PC-3 (cell line): ENCODE results near the gene TOP2A.

Experiments
- CTCF ChIP-seq: fragments of 300-600 bp; sonication (generic); conservative IDR thresholded peaks from 2 replicates; pipeline ENCODE4 v1.5.1; 2017; ENCODE audit warnings: antibody characterized with exemption, low read depth, mild to moderate bottlenecking, low read length
- EZH2 ChIP-seq: fragments of 300-600 bp; sonication (generic); IDR thresholded peaks from one replicate; pipeline ENCODE4 v1.6.1; 2017; ENCODE audit warnings: antibody characterized with exemption, mild to moderate bottlenecking, low read length; ENCODE audit not compliant: unreplicated experiment
- EZH2phosphoT487 ChIP-seq: fragments of 300-600 bp; sonication (generic); IDR thresholded peaks from 2 replicates; pipeline ENCODE4 v1.6.1; 2018; ENCODE audit warnings: mild to moderate bottlenecking, antibody characterized with exemption, low read length, borderline replicate concordance

GRCh38 chr17:40463122-40463550 lies 45.4 kb upstream of the TOP2A start:
- no peak for TF ChIP-seq EZH2
- no peak for TF ChIP-seq CTCF
- TF ChIP-seq EZH2phosphoT487: no peak
